Astrocyte (in vitro differentiated cells and primary cell): Measurements from ENCODE around the gene ABCB8. TPM values are rescaled to one million over a fixed set of nuclear protein-coding genes. Genes with fewer than 3 reads are reported as not detected.

Source experiments
- DNase-seq: peaks from one replicate; pipeline ENCODE4 v3.0.0-alpha.2; 2010; ENCODE audit warnings: low read depth
- FAIRE-seq: peaks from 2 replicates; lab custom pipeline; 2011; peaks lifted over from hg19 to GRCh38; lab: Jason Lieb, UNC
- H2AFZ ChIP-seq: 2 replicates; pipeline ENCODE4 v1.6.0; 2012; ENCODE audit warnings: low read depth, low read length, inconsistent platforms
- H3K27ac ChIP-seq: 2 replicates; pipeline ENCODE4 v1.5.1; 2011; ENCODE audit warnings: low read depth, low read length, inconsistent platforms
- H3K27me3 ChIP-seq: 2 replicates; pipeline ENCODE4 v1.6.0; 2011; ENCODE audit warnings: low read length, inconsistent platforms; ENCODE audit not compliant: insufficient read depth
- H3K36me3 ChIP-seq: 2 replicates; pipeline ENCODE4 v1.5.1; 2011; ENCODE audit warnings: low read length, inconsistent platforms; ENCODE audit not compliant: insufficient read depth
- H3K4me1 ChIP-seq: 2 replicates; pipeline ENCODE4 v1.5.1; 2011; ENCODE audit warnings: low read length, inconsistent platforms; ENCODE audit not compliant: insufficient read depth
- H3K4me2 ChIP-seq: 2 replicates; pipeline ENCODE4 v1.6.0; 2012; ENCODE audit warnings: low read length, inconsistent platforms
- H3K4me3 ChIP-seq: 2 replicates; pipeline ENCODE4 v1.5.1; 2011; ENCODE audit warnings: low read depth, mild to moderate bottlenecking, low read length, inconsistent platforms; ENCODE audit not compliant: insufficient read depth
- H3K79me2 ChIP-seq: 2 replicates; pipeline ENCODE4 v1.6.0; 2012; ENCODE audit warnings: mild to moderate bottlenecking, low read length, inconsistent platforms; ENCODE audit not compliant: insufficient read depth
- H3K9ac ChIP-seq: 2 replicates; pipeline ENCODE4 v1.6.0; 2012; ENCODE audit warnings: mild to moderate bottlenecking, low read length, inconsistent platforms
- H3K9me3 ChIP-seq: 2 replicates; pipeline ENCODE4 v1.5.1; 2012; ENCODE audit warnings: low read depth, mild to moderate bottlenecking, low read length, inconsistent platforms; ENCODE audit not compliant: insufficient read depth
- H4K20me1 ChIP-seq: 2 replicates; pipeline ENCODE4 v1.6.0; 2012; ENCODE audit warnings: low read length, inconsistent platforms; ENCODE audit not compliant: insufficient read depth
- H3K27ac Mint-ChIP-seq: one replicate; pipeline ENCODE4 v1.8.0; 2021; ENCODE audit warnings: mild to moderate bottlenecking, mixed read lengths; ENCODE audit not compliant: unreplicated experiment
- H3K27me3 Mint-ChIP-seq: one replicate; pipeline ENCODE4 v1.8.0; 2021; ENCODE audit warnings: low read depth, mixed read lengths; ENCODE audit not compliant: unreplicated experiment
- H3K36me3 Mint-ChIP-seq: one replicate; pipeline ENCODE4 v1.8.0; 2021; ENCODE audit warnings: low read depth, mixed read lengths; ENCODE audit not compliant: unreplicated experiment
- H3K4me1 Mint-ChIP-seq: one replicate; pipeline ENCODE4 v1.8.0; 2021; ENCODE audit warnings: low read depth, mixed read lengths; ENCODE audit not compliant: unreplicated experiment
- H3K4me3 Mint-ChIP-seq: one replicate; pipeline ENCODE4 v1.8.0; 2021; ENCODE audit warnings: mild to moderate bottlenecking, moderate library complexity, mixed read lengths; ENCODE audit not compliant: unreplicated experiment
- H3K9me3 Mint-ChIP-seq: one replicate; pipeline ENCODE4 v1.8.0; 2021; ENCODE audit warnings: mild to moderate bottlenecking, mixed read lengths; ENCODE audit not compliant: unreplicated experiment
- CTCF ChIP-seq: IDR thresholded peaks from 2 replicates; pipeline ENCODE4 v1.5.1; 2011; ENCODE audit warnings: low read depth, mild to moderate bottlenecking, inconsistent platforms, low read length, moderate library complexity; ENCODE audit not compliant: insufficient read depth
- EZH2 ChIP-seq: IDR thresholded peaks from 2 replicates; pipeline ENCODE4 v1.6.1; 2012; ENCODE audit warnings: mild to moderate bottlenecking, low read length, inconsistent platforms; ENCODE audit not compliant: insufficient read depth
- total RNA-seq: library from RNA; stranded (reverse); gene quantifications from 2 replicates; pipeline ENCODE4 v1.2.1, GENCODE V29; 2021

Gene ABCB8
- total RNA-seq, 1 donor from 2014 or later, result 53.3 TPM

- peaks cover 13% of the 10 kb centered on the region for H3K4me1 Mint-ChIP-seq
- no peak for FAIRE-seq
These were observed 6.2 kb downstream of the ABCB8 start for GRCh38 chr7:151034312-151035025.

GRCh38 chr7:151035026-151035717 lies 6.9 kb downstream of the ABCB8 start:
- peaks cover 11% of the 10 kb centered on the region for H3K36me3 Mint-ChIP-seq
- H3K27ac Mint-ChIP-seq, result no peak overlapping the region
- TF ChIP-seq CTCF, result no peak
- no peak for TF ChIP-seq EZH2
- no peaks in the 10 kb centered on the region for H4K20me1 ChIP-seq
- no peak overlapping the region for H3K4me3 ChIP-seq
- no peaks in the 10 kb centered on the region for H3K9me3 ChIP-seq
- no peak overlapping the region for H3K9ac ChIP-seq
- H3K4me2 ChIP-seq, result no peak overlapping the region
- H2AFZ ChIP-seq, result no peak overlapping the region
- H3K27me3 ChIP-seq, result no peaks in the 10 kb centered on the region
- FAIRE-seq (no peak), DNase-seq (no peak)
- peaks cover 5% of the 10 kb centered on the region for H3K36me3 ChIP-seq
- no peaks in the 10 kb centered on the region for H3K27me3 Mint-ChIP-seq
- H3K4me3 Mint-ChIP-seq, result no peak overlapping the region
- no peak overlapping the region for H3K27ac ChIP-seq
- no peaks in the 10 kb centered on the region for H3K9me3 Mint-ChIP-seq
- peaks cover 20% of the 10 kb centered on the region for H3K4me1 Mint-ChIP-seq
- H3K4me1 ChIP-seq, result peaks cover 19% of the 10 kb centered on the region
- peaks cover 2% of the 10 kb centered on the region for H3K79me2 ChIP-seq

More at GRCh38 chr7:151034312-151035025, 6.2 kb downstream of the ABCB8 start:
- Histone ChIP-seq H3K79me2 (peaks cover 9% of the 10 kb centered on the region), H3K27ac (no peak overlapping the region), H2AFZ (no peak overlapping the region), H3K9me3 (no peaks in the 10 kb centered on the region), H3K4me3 (no peak overlapping the region), H3K9ac (no peak overlapping the region), H4K20me1 (no peaks in the 10 kb centered on the region), H3K27me3 (no peaks in the 10 kb centered on the region), H3K4me2 (no peak overlapping the region), H3K4me1 (peaks cover 12% of the 10 kb centered on the region), H3K36me3 (peaks cover 5% of the 10 kb centered on the region)
- H3K27ac Mint-ChIP-seq, result no peak overlapping the region
- no peak for DNase-seq
- peaks cover 11% of the 10 kb centered on the region for H3K36me3 Mint-ChIP-seq
- TF ChIP-seq CTCF (no peak), EZH2 (no peak)
- H3K27me3 Mint-ChIP-seq, result no peaks in the 10 kb centered on the region
- H3K9me3 Mint-ChIP-seq, result no peaks in the 10 kb centered on the region
- no peak overlapping the region for H3K4me3 Mint-ChIP-seq
